Measurements from ENCODE around the gene SERPINI2. TPM values are rescaled to one million over a fixed set of nuclear protein-coding genes. Genes with fewer than 3 reads are reported as not detected.

The SERPINI2 gene
- total and polyA plus RNA-seq, 2 of the 8 experiments (the other 6 are each of a cell fraction or from before 2014, with no cell fraction given): 0.26 TPM; not detected in 1

DNA sequence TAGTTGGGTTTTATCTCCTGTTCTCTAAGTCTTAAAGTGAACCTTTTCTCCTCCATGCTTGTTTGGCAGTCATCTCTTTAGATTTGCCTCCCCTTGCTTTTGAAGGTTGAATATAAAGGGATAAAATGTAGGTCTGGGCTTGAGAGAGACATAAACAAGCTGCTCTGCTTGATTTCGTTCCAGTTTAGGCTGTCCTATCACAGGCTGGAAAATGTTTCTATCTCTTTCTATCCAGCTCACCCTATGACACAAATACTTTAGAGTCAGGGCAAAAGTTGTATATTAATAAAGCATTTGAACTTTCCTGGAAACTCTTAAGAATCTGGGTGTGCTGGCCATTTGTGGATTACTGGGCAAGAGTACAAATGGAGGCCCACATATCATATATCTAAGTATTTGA is 64.2 kb downstream of the SERPINI2 start:
- Histone ChIP-seq H2BK12ac (ENCODE audit: low read depth, low read length) (no peak overlapping the region), H2BK5ac (ENCODE audit: low read depth, low read length) (no peak overlapping the region), H3K36me3 (ENCODE audit: control insufficient read depth in 2 of 4, insufficient read depth in 4 of 4, low read length in 3 of 4) (no peaks in the 10 kb centered on the region), H4K5ac (ENCODE audit: insufficient read length, low read depth, low read length) (no peak overlapping the region), H3K14ac (ENCODE audit: insufficient read length) (no peak overlapping the region), H3K4me1 (replicated peaks in 1 of 4; ENCODE audit: control insufficient read depth in 3 of 4, insufficient read depth in 4 of 4, low read length in 3 of 4) (no peaks in the 10 kb centered on the region; a peak in 1 of 7 replicates), H3K23me2 (ENCODE audit: low read depth, low read length) (no peaks in the 10 kb centered on the region), H3K23ac (ENCODE audit: insufficient read length) (no peak overlapping the region), H3K4me3 (ENCODE audit: extremely low read depth in 1 of 4, insufficient read depth in 2 of 4, low read depth in 3 of 4, low read length in 4 of 4) (no peak overlapping the region), H3K9ac (replicated peaks in 1 of 4; ENCODE audit: extremely low read depth in 1 of 4, low read depth in 3 of 4, low read length in 3 of 4) (no peak overlapping the region), H3K79me1 (ENCODE audit: low read depth, low read length) (no peaks in the 10 kb centered on the region), H3K27me3 (replicated peaks in 1 of 4; ENCODE audit: control insufficient read depth in 3 of 4, extremely low read depth in 1 of 4, insufficient read depth in 3 of 4, low read length in 3 of 4) (no peaks in the 10 kb centered on the region), H4K8ac (ENCODE audit: extremely low read depth, insufficient read depth, low read length) (no peak overlapping the region), H4K91ac (replicated peaks; ENCODE audit: insufficient read length, low read length) (no peak overlapping the region), H2BK20ac (ENCODE audit: low read length) (no peak overlapping the region), H3K18ac (ENCODE audit: extremely low read depth, low read length) (no peak overlapping the region), H3K4me2 (ENCODE audit: insufficient read depth in 1 of 2, low read depth in 2 of 2, low read length in 2 of 2) (no peak overlapping the region), H3K56ac (replicated peaks; ENCODE audit: insufficient read length, low read depth, low read length) (no peak overlapping the region), H3K4ac (replicated peaks; ENCODE audit: insufficient read length, low read depth, low read length) (no peak overlapping the region), H2BK120ac (replicated peaks; ENCODE audit: low read depth, low read length) (no peak overlapping the region), H3K27ac (ENCODE audit: low read depth, low read length) (no peak overlapping the region), H3K79me2 (ENCODE audit: control insufficient read depth in 1 of 2, insufficient read depth in 2 of 2, low read length in 2 of 2) (no peaks in the 10 kb centered on the region), H4K20me1 (replicated peaks in 1 of 2; ENCODE audit: control insufficient read depth in 1 of 2, insufficient read depth in 2 of 2, low read length in 2 of 2) (no peaks in the 10 kb centered on the region), H3K9me3 (ENCODE audit: insufficient read depth in 2 of 2, low read depth in 1 of 2, low read length in 1 of 2) (no peaks in the 10 kb centered on the region), H2BK15ac (ENCODE audit: low read length) (no peak overlapping the region), H2AK5ac (ENCODE audit: low read depth, low read length) (no peak overlapping the region), H2AFZ (ENCODE audit: low read length) (no peak overlapping the region)
- whole genome bisulfite sequencing, 2 experiments (ENCODE audit: extremely low coverage in 1 of 2, insufficient coverage in 1 of 2, insufficient read length in 1 of 2, insufficient replicate concordance in 2 of 2, low coverage in 1 of 2, low lambda C conversion rate in 2 of 2, missing lambda C conversion rate in 1 of 2): 83% methylated on average over 1 of the region's 1 CpG; no CpG with 5 or more reads in 1 of the 2 experiments
- FAIRE-seq (no peak), DNase-seq (ENCODE audit: low read depth in 1 of 2, low spot score in 2 of 2) (no peak)
- ChIA-PET POLR2A (ENCODE audit: partially characterized antibody) (no interaction called here), CTCF (ENCODE audit: partially characterized antibody) (interaction anchor here (0.6 to 2.9 kb wide), 7 partner anchors 12 to 275 kb away, joined by 3 to 28 read pairs (median 5); partner anchors contain the start of gene ZBBX)
- TF ChIP-seq RXRA (IDR thresholded peaks at IDR 0.05; ENCODE audit: insufficient read depth, low read depth, low read length) (no peak), TAF1 (IDR thresholded peaks at IDR 0.05; ENCODE audit: low read depth, low read length) (no peak), NRF1 (IDR thresholded peaks at IDR 0.05; ENCODE audit: low read depth, low read length) (no peak), POLR2AphosphoS5 (IDR thresholded peaks at IDR 0.05; ENCODE audit: low read depth, low read length) (no peak), SIX5 (IDR thresholded peaks at IDR 0.05; ENCODE audit: low read depth, low read length) (no peak), ATF2 (IDR thresholded peaks at IDR 0.05; ENCODE audit: low read length) (no peak), CBX5 (IDR thresholded peaks at IDR 0.05; ENCODE audit: low read depth, low read length) (no peak), JUND (IDR thresholded peaks at IDR 0.05; ENCODE audit: low read length) (no peak), CHD1 (IDR thresholded peaks at IDR 0.05; ENCODE audit: low read depth, low read length) (no peak), CHD2 (IDR thresholded peaks at IDR 0.05; ENCODE audit: low read length) (no peak), TEAD4 (IDR thresholded peaks at IDR 0.05; ENCODE audit: low read depth, low read length) (no peak), SP1 (IDR thresholded peaks at IDR 0.05; ENCODE audit: low read depth, low read length) (no peak), ZNF274 (IDR thresholded peaks at IDR 0.05; ENCODE audit: borderline replicate concordance, extremely low read depth, low read length) (no peak), NANOG (IDR thresholded peaks at IDR 0.05; ENCODE audit: insufficient read depth, low read depth, low read length, poor library complexity, severe bottlenecking) (no peak)

All from H1 (cell line).